Measurements from ENCODE around the gene PGM5.

DNA sequence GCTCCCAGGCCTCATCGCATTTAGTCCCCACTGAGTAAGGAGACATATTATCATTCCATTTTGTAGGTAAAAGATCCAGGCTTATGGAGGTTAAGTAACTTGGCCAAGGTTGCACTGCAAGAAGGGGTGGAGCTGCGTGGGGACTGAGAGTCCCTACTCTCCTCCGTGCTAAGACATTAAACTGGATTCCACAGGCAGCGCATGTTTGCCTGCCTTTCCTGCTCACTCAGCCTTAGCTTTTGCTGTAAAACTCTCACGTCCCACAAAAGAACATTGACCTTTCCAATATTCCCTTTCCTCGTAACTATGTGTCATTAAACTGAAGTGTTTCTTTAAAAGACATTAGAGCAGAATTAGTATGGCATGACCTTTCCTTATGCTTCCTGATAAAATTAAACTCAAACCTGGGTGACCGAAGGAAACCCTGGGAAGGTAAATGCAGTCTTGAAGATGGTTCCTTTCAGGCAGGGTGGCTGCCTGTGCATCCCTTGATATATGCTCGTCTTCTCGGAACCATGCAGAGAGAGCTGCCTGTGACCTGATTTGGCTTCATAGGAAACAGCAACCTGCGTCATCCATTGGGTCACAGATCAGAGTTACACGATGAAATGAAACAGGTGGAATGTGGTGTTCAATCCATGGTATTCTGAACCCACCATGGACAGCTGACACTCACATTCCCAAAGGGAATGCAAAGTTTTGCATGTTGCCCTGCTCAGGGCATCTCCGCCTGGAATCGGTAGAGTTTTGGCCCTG lies 98.3 kb downstream of the PGM5 start:
- no peak for TF ChIP-seq CTCF (tag by site-specific recombination; IDR thresholded peaks at IDR 0.05)
- no peak for TF ChIP-seq ZBTB7A (tag by site-specific recombination; IDR thresholded peaks at IDR 0.05; ENCODE audit: low read depth)
- no peak for TF ChIP-seq ZNF610 (tag by site-specific recombination; IDR thresholded peaks at IDR 0.05; ENCODE audit: borderline replicate concordance)
- no peak for TF ChIP-seq ZNF10 (tag by site-specific recombination; IDR thresholded peaks at IDR 0.05)
